GM19397 (cell line): ENCODE data around the gene CACFD1.

ENCODE experiments used
- ATAC-seq: cut with Tn5 transposase; IDR thresholded peaks from one replicate; pipeline ENCODE4 v1.9.1; 2021; ENCODE audit warnings: mild to moderate bottlenecking, moderate library complexity; ENCODE audit not compliant: unreplicated experiment

CACFD1 gene

GRCh38 chr9:133463864-133464615 lies 4.3 kb downstream of the CACFD1 start:
- no peak for ATAC-seq

GRCh38 chr9:133464638-133465037 lies 4.9 kb downstream of the CACFD1 start:
- ATAC-seq: no peak

- no peak for ATAC-seq
These were observed 6.2 kb downstream of the CACFD1 start for GRCh38 chr9:133465984-133466383.

- ATAC-seq: no peak
These were observed 7.3 kb downstream of the CACFD1 start for GRCh38 chr9:133467101-133467500.

- ATAC-seq: no peak
These were observed 8.6 kb downstream of the CACFD1 start for GRCh38 chr9:133468374-133468773.

GRCh38 chr9:133468777-133469421 lies 9.1 kb downstream of the CACFD1 start:
- no peak for ATAC-seq

GRCh38 chr9:133470427-133470924 lies 10.7 kb downstream of the CACFD1 start:
- no peak for ATAC-seq

- ATAC-seq: no peak
These were observed 11.2 kb downstream of the CACFD1 start for GRCh38 chr9:133470988-133471387.

- no peak for ATAC-seq
These were observed 11.9 kb downstream of the CACFD1 start for GRCh38 chr9:133471551-133472276.

GRCh38 chr9:133472277-133472645 lies 12.5 kb downstream of the CACFD1 start:
- no peak for ATAC-seq

GRCh38 chr9:133472753-133473378 lies 13.1 kb downstream of the CACFD1 start:
- no peak for ATAC-seq

GRCh38 chr9:133473743-133474142 lies 14.0 kb downstream of the CACFD1 start:
- no peak for ATAC-seq

- ATAC-seq: no peak
These were observed 14.4 kb downstream of the CACFD1 start for GRCh38 chr9:133474215-133474614.

GRCh38 chr9:133474853-133475252 lies 15.1 kb downstream of the CACFD1 start:
- no peak for ATAC-seq

- no peak for ATAC-seq
These were observed 15.7 kb downstream of the CACFD1 start for GRCh38 chr9:133475292-133476012.

- ATAC-seq: no peak
These were observed 16.5 kb downstream of the CACFD1 start for GRCh38 chr9:133476036-133476931.

- ATAC-seq: no peak
These were observed 17.2 kb downstream of the CACFD1 start for GRCh38 chr9:133476941-133477340.

GRCh38 chr9:133477461-133477860 lies 17.7 kb downstream of the CACFD1 start:
- ATAC-seq: no peak

- peak; percentile 40 for ATAC-seq
These were observed 18.4 kb downstream of the CACFD1 start for GRCh38 chr9:133477992-133478850.
